ENCODE measurements around the gene DDX17. TPM values are rescaled to one million over a fixed set of nuclear protein-coding genes. Genes with fewer than 3 reads are reported as not detected.

DDX17 gene
- total and polyA plus RNA-seq, 9 donors = 215 to 602 (median 487) TPM

- no peak for TF ChIP-seq EP300 (IDR thresholded peaks at IDR 0.05)
- TF ChIP-seq POLR2A (IDR thresholded peaks at IDR 0.05) = no peak
- H3K27ac ChIP-seq = no peak overlapping the region
- WGBS, 3 donors = 7 to 19% (median 11%) methylated on average over 34 to 51 of the region's 51 CpGs
- peak; percentile 72 to 84 (median 76) for DNase-seq
- H3K36me3 ChIP-seq = no peaks in the 10 kb centered on the region
- no peak overlapping the region for H3K4me3 ChIP-seq
- H3K9me3 ChIP-seq = no peaks in the 10 kb centered on the region
- intact Hi-C loops (cut with DNase I) = no loop called here
- peaks cover 5% of the 10 kb centered on the region for H3K4me1 ChIP-seq (ENCODE audit: insufficient read depth)
- H3K27me3 ChIP-seq = no peaks in the 10 kb centered on the region
Observed at GRCh38 chr22:38461414-38462081, 44.6 kb downstream of the DDX17 start.

GRCh38 chr22:38461057-38461413, 45.1 kb downstream of the DDX17 start:
- H3K9me3 ChIP-seq = no peaks in the 10 kb centered on the region
- no peak overlapping the region for H3K4me3 ChIP-seq
- TF ChIP-seq POLR2A (IDR thresholded peaks at IDR 0.05) (no peak), EP300 (IDR thresholded peaks at IDR 0.05) (no peak), CTCF (IDR thresholded peaks at IDR 0.05) (no peak)
- DNase-seq = no peak
- no peaks in the 10 kb centered on the region for H3K27me3 ChIP-seq
- H3K36me3 ChIP-seq = no peaks in the 10 kb centered on the region
- no peak overlapping the region for H3K27ac ChIP-seq
- intact Hi-C loops (cut with DNase I) = no loop called here
- peaks cover 5% of the 10 kb centered on the region for H3K4me1 ChIP-seq (ENCODE audit: insufficient read depth)
- WGBS, 3 donors = 34 to 37% (median 35%) methylated on average over 9 of the region's 9 CpGs

- Histone ChIP-seq H3K27ac (no peak overlapping the region), H3K27me3 (no peaks in the 10 kb centered on the region), H3K36me3 (no peaks in the 10 kb centered on the region), H3K4me3 (no peak overlapping the region), H3K9me3 (no peaks in the 10 kb centered on the region), H3K4me1 (ENCODE audit: insufficient read depth) (peaks cover 5% of the 10 kb centered on the region)
- intact Hi-C loops (cut with DNase I) = no loop called here
- 25 to 33% (median 31%) methylated on average over 8 of the region's 8 CpGs for WGBS, 3 donors
- no peak for TF ChIP-seq POLR2A (IDR thresholded peaks at IDR 0.05)
- TF ChIP-seq CTCF (IDR thresholded peaks at IDR 0.05) = no peak
- TF ChIP-seq EP300 (IDR thresholded peaks at IDR 0.05) = no peak
- DNase-seq = no peak
Observed at GRCh38 chr22:38460426-38460840, 45.7 kb downstream of the DDX17 start.

- no peak for TF ChIP-seq CTCF (IDR thresholded peaks at IDR 0.05)
- TF ChIP-seq POLR2A (IDR thresholded peaks at IDR 0.05) = no peak
- no peak for TF ChIP-seq EP300 (IDR thresholded peaks at IDR 0.05)
- 63 to 75% (median 74%) methylated on average over 14 of the region's 14 CpGs for WGBS, 3 donors
- H3K27me3 ChIP-seq = no peaks in the 10 kb centered on the region
- H3K4me1 ChIP-seq (ENCODE audit: insufficient read depth) = peaks cover 8% of the 10 kb centered on the region
- H3K9me3 ChIP-seq = no peaks in the 10 kb centered on the region
- no peak overlapping the region for H3K4me3 ChIP-seq
- H3K36me3 ChIP-seq = no peaks in the 10 kb centered on the region
- no peak for DNase-seq
- no peak overlapping the region for H3K27ac ChIP-seq
- intact Hi-C loops (cut with DNase I) = no loop called here
Observed at GRCh38 chr22:38456841-38457699, 49.0 kb downstream of the DDX17 start.
